T-helper 17 cell (primary cell): ENCODE results near the gene VPS37D. TPM values are rescaled to one million over a fixed set of nuclear protein-coding genes. Genes with fewer than 3 reads are reported as not detected.

ENCODE experiments used
- ATAC-seq: fragments of 150-1000 bp; cut with Tn5 transposase; 2 replicates; pipeline ENCODE4 v1.10.0; 2021; ENCODE audit warnings: mild to moderate bottlenecking, moderate library complexity
- DNase-seq, 3 donors: peaks; one replicate each; pipeline versions ENCODE4 v3.0.0 to v3.0.0-alpha.2; 2020 to 2021
- H3K9me3 ChIP-seq: one replicate; pipeline ENCODE4 v1.7.0; 2013; ENCODE audit warnings: low read length, mild to moderate bottlenecking; ENCODE audit not compliant: control insufficient read depth, poor library complexity, severe bottlenecking
- H3K27ac Mint-ChIP-seq: one replicate; pipeline ENCODE4 v1.8.0; 2022; ENCODE audit warnings: mild to moderate bottlenecking, moderate library complexity, mixed read lengths
- H3K27me3 Mint-ChIP-seq: one replicate; pipeline ENCODE4 v1.8.0; 2022; ENCODE audit warnings: mixed read lengths
- H3K36me3 Mint-ChIP-seq: one replicate; pipeline ENCODE4 v1.8.0; 2022; ENCODE audit warnings: low read depth, mixed read lengths
- H3K4me1 Mint-ChIP-seq: one replicate; pipeline ENCODE4 v1.8.0; 2022; ENCODE audit warnings: mild to moderate bottlenecking, mixed read lengths
- H3K4me3 Mint-ChIP-seq: one replicate; pipeline ENCODE4 v1.8.0; 2022; ENCODE audit warnings: mild to moderate bottlenecking, moderate library complexity, mixed read lengths
- total RNA-seq, 4 donors: library from RNA in 2 of 4; stranded (reverse) in 2 of 4; gene quantifications; one replicate each; pipeline ENCODE4 v1.2.3 and lab custom pipeline; 2022 to 2026

Gene VPS37D
- total RNA-seq, 2 donors from 2014 or later: 0.76 TPM; not detected in 1

GRCh38 chr7:73700069-73700423 lies 32.4 kb downstream of the VPS37D start:
- peaks cover 8% of the 10 kb centered on the region for H3K36me3 Mint-ChIP-seq
- DNase-seq: no peak
- H3K27me3 Mint-ChIP-seq: no peaks in the 10 kb centered on the region
- ATAC-seq: no peak
- H3K9me3 ChIP-seq: no peaks in the 10 kb centered on the region
- H3K4me1 Mint-ChIP-seq: peaks cover 14% of the 10 kb centered on the region
- H3K4me3 Mint-ChIP-seq: no peak overlapping the region
- H3K27ac Mint-ChIP-seq: no peak overlapping the region

GRCh38 chr7:73700581-73701134 lies 33.0 kb downstream of the VPS37D start:
- Mint-ChIP-seq H3K27me3 (no peaks in the 10 kb centered on the region), H3K4me3 (no peak overlapping the region), H3K4me1 (peaks cover 11% of the 10 kb centered on the region), H3K27ac (peak overlapping the region; percentile 71), H3K36me3 (peaks cover 4% of the 10 kb centered on the region)
- ATAC-seq: no peak
- no peaks in the 10 kb centered on the region for H3K9me3 ChIP-seq
- no peak for DNase-seq

GRCh38 chr7:73701357-73701995 lies 33.8 kb downstream of the VPS37D start:
- H3K4me3 Mint-ChIP-seq: peak overlapping the region; percentile 62
- H3K4me1 Mint-ChIP-seq: peaks cover 14% of the 10 kb centered on the region
- no peaks in the 10 kb centered on the region for H3K9me3 ChIP-seq
- H3K36me3 Mint-ChIP-seq: peaks cover 3% of the 10 kb centered on the region
- peak overlapping the region; percentile 71 for H3K27ac Mint-ChIP-seq
- ATAC-seq (peak; percentile 47), DNase-seq (no peak)
- no peaks in the 10 kb centered on the region for H3K27me3 Mint-ChIP-seq

- Mint-ChIP-seq H3K27ac (peak overlapping the region; percentile 71), H3K4me1 (peaks cover 17% of the 10 kb centered on the region), H3K36me3 (no peaks in the 10 kb centered on the region), H3K27me3 (no peaks in the 10 kb centered on the region), H3K4me3 (peak overlapping the region; percentile 62)
- ATAC-seq (no peak), DNase-seq (no peak)
- no peaks in the 10 kb centered on the region for H3K9me3 ChIP-seq
These were observed 34.6 kb downstream of the VPS37D start for GRCh38 chr7:73702226-73702625.

- no peaks in the 10 kb centered on the region for H3K36me3 Mint-ChIP-seq
- H3K9me3 ChIP-seq: no peaks in the 10 kb centered on the region
- H3K27ac Mint-ChIP-seq: peak overlapping the region; percentile 71
- H3K27me3 Mint-ChIP-seq: no peaks in the 10 kb centered on the region
- DNase-seq: no peak
- H3K4me1 Mint-ChIP-seq: peaks cover 17% of the 10 kb centered on the region
- H3K4me3 Mint-ChIP-seq: peak overlapping the region; percentile 52
- ATAC-seq: no peak
These were observed 35.0 kb downstream of the VPS37D start for GRCh38 chr7:73702665-73703064.

GRCh38 chr7:73703225-73703624 lies 35.6 kb downstream of the VPS37D start:
- H3K4me3 Mint-ChIP-seq: peak overlapping the region; percentile 31

GRCh38 chr7:73703757-73704639 lies 36.4 kb downstream of the VPS37D start:
- Mint-ChIP-seq H3K27me3 (no peaks in the 10 kb centered on the region), H3K27ac (no peak overlapping the region), H3K4me3 (peak overlapping the region; percentile 50), H3K4me1 (peaks cover 17% of the 10 kb centered on the region), H3K36me3 (no peaks in the 10 kb centered on the region)
- DNase-seq (peak in 1 of 3 donors; percentile 33), ATAC-seq (peak; percentile 58)
- H3K9me3 ChIP-seq: no peaks in the 10 kb centered on the region

More at GRCh38 chr7:73703225-73703624, 35.6 kb downstream of the VPS37D start:
- Mint-ChIP-seq H3K4me1 (peaks cover 17% of the 10 kb centered on the region), H3K36me3 (no peaks in the 10 kb centered on the region), H3K27me3 (no peaks in the 10 kb centered on the region), H3K27ac (no peak overlapping the region)
- H3K9me3 ChIP-seq: no peaks in the 10 kb centered on the region
- DNase-seq (no peak), ATAC-seq (no peak)

GRCh38 chr7:73704640-73705550 lies 37.3 kb downstream of the VPS37D start:
- ATAC-seq (no peak), DNase-seq (no peak)
- Mint-ChIP-seq H3K36me3 (no peaks in the 10 kb centered on the region), H3K27me3 (no peaks in the 10 kb centered on the region), H3K4me3 (no peak overlapping the region), H3K4me1 (peaks cover 17% of the 10 kb centered on the region), H3K27ac (no peak overlapping the region)
- H3K9me3 ChIP-seq: no peaks in the 10 kb centered on the region

- no peaks in the 10 kb centered on the region for H3K27me3 Mint-ChIP-seq
- no peaks in the 10 kb centered on the region for H3K36me3 Mint-ChIP-seq
- DNase-seq (no peak), ATAC-seq (no peak)
- H3K9me3 ChIP-seq: no peaks in the 10 kb centered on the region
- H3K4me1 Mint-ChIP-seq: peaks cover 17% of the 10 kb centered on the region
- H3K27ac Mint-ChIP-seq: peak overlapping the region; percentile 66
- H3K4me3 Mint-ChIP-seq: no peak overlapping the region
These were observed 37.9 kb downstream of the VPS37D start for GRCh38 chr7:73705551-73705920.

- H3K27me3 Mint-ChIP-seq: no peaks in the 10 kb centered on the region
- ATAC-seq (no peak), DNase-seq (no peak)
- peak overlapping the region; percentile 25 for H3K4me3 Mint-ChIP-seq
- H3K36me3 Mint-ChIP-seq: no peaks in the 10 kb centered on the region
- H3K9me3 ChIP-seq: no peaks in the 10 kb centered on the region
- H3K4me1 Mint-ChIP-seq: peaks cover 20% of the 10 kb centered on the region
- H3K27ac Mint-ChIP-seq: peak overlapping the region; percentile 66
These were observed 38.8 kb downstream of the VPS37D start for GRCh38 chr7:73706126-73707044.

- peak overlapping the region; percentile 66 for H3K27ac Mint-ChIP-seq
- H3K36me3 Mint-ChIP-seq: no peaks in the 10 kb centered on the region
- no peak for DNase-seq
- peak overlapping the region; percentile 25 for H3K4me3 Mint-ChIP-seq
- H3K9me3 ChIP-seq: no peaks in the 10 kb centered on the region
- H3K27me3 Mint-ChIP-seq: no peaks in the 10 kb centered on the region
- ATAC-seq: peak; percentile 28
- H3K4me1 Mint-ChIP-seq: peaks cover 15% of the 10 kb centered on the region
These were observed 39.5 kb downstream of the VPS37D start for GRCh38 chr7:73707045-73707631.
